ENCODE measurements around the gene FIBCD1.

DNA sequence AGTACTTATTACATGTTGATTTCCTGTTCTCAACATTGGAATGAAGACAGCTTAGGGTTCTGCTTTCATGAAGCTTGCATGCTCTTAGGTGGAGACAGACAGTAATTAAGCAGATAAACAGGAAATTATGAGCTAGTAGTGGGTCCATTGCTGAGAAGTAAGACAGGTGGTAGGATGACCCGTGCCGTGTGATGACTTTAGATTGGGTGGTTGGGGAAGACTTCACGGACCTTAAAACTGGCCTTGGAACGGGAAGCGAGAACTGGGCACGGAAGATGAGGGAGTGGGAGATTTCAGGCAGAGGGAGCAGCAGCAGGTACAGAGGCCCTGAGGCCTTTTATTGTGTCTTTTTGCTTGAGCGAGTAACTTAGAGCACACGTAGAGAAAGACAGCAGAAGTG, 76.8 kb downstream of the FIBCD1 start:
- TF ChIP-seq EP300 (IDR thresholded peaks at IDR 0.05; ENCODE audit: borderline replicate concordance in 1 of 2, low read depth in 1 of 2, low read length in 1 of 2) (no peak), MXI1 (IDR thresholded peaks at IDR 0.05; ENCODE audit: low read depth, low read length) (no peak), FOXJ3 (CRISPR knock-in tag; IDR thresholded peaks at IDR 0.05) (no peak), NRF1 (IDR thresholded peaks at IDR 0.05; ENCODE audit: low read depth, low read length) (no peak), ELF1 (IDR thresholded peaks at IDR 0.05) (no peak), RCOR1 (IDR thresholded peaks at IDR 0.05; ENCODE audit: low read length) (no peak), EZH2phosphoT487 (IDR thresholded peaks at IDR 0.05; ENCODE audit: borderline replicate concordance, low read depth) (no peak), SMC3 (IDR thresholded peaks at IDR 0.05; ENCODE audit: low read depth, low read length) (no peak), TEAD4 (IDR thresholded peaks at IDR 0.05; ENCODE audit: borderline replicate concordance, insufficient read depth) (no peak), TAF1 (IDR thresholded peaks at IDR 0.05; ENCODE audit: borderline replicate concordance, low read depth, low read length) (no peak)
- TF ChIP-seq, protein P1, sequence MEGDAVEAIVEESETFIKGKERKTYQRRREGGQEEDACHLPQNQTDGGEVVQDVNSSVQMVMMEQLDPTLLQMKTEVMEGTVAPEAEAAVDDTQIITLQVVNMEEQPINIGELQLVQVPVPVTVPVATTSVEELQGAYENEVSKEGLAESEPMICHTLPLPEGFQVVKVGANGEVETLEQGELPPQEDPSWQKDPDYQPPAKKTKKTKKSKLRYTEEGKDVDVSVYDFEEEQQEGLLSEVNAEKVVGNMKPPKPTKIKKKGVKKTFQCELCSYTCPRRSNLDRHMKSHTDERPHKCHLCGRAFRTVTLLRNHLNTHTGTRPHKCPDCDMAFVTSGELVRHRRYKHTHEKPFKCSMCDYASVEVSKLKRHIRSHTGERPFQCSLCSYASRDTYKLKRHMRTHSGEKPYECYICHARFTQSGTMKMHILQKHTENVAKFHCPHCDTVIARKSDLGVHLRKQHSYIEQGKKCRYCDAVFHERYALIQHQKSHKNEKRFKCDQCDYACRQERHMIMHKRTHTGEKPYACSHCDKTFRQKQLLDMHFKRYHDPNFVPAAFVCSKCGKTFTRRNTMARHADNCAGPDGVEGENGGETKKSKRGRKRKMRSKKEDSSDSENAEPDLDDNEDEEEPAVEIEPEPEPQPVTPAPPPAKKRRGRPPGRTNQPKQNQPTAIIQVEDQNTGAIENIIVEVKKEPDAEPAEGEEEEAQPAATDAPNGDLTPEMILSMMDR (IDR thresholded peaks at IDR 0.05) = no peak
- TF ChIP-seq, protein P2, sequence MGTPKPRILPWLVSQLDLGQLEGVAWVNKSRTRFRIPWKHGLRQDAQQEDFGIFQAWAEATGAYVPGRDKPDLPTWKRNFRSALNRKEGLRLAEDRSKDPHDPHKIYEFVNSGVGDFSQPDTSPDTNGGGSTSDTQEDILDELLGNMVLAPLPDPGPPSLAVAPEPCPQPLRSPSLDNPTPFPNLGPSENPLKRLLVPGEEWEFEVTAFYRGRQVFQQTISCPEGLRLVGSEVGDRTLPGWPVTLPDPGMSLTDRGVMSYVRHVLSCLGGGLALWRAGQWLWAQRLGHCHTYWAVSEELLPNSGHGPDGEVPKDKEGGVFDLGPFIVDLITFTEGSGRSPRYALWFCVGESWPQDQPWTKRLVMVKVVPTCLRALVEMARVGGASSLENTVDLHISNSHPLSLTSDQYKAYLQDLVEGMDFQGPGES (IDR thresholded peaks at IDR 0.05; ENCODE audit: low read depth, low read length) = no peak
- TF ChIP-seq, protein P3, sequence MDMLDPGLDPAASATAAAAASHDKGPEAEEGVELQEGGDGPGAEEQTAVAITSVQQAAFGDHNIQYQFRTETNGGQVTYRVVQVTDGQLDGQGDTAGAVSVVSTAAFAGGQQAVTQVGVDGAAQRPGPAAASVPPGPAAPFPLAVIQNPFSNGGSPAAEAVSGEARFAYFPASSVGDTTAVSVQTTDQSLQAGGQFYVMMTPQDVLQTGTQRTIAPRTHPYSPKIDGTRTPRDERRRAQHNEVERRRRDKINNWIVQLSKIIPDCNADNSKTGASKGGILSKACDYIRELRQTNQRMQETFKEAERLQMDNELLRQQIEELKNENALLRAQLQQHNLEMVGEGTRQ (IDR thresholded peaks at IDR 0.05; ENCODE audit: borderline replicate concordance, low read depth, low read length) = no peak
